ENCODE measurements around the gene JMJD1C. TPM values are rescaled to one million over a fixed set of nuclear protein-coding genes. Genes with fewer than 3 reads are reported as not detected.

The JMJD1C gene
- total RNA-seq, 1 donor from 2014 or later: 68.7 TPM

GRCh38 chr10:63265683-63266235 lies 200.0 kb downstream of the JMJD1C start:
- H3K9me3 Mint-ChIP-seq: no peaks in the 10 kb centered on the region
- peak overlapping the region; percentile 90 for H3K4me3 Mint-ChIP-seq
- DNase-seq (ENCODE audit: low read depth, low spot score): no peak
- H3K27me3 Mint-ChIP-seq (ENCODE audit: low read depth): no peaks in the 10 kb centered on the region
- H3K36me3 Mint-ChIP-seq (ENCODE audit: low read depth): peaks cover 2% of the 10 kb centered on the region
- TF ChIP-seq CTCF (conservative IDR thresholded peaks at IDR 0.05): no peak
- H3K4me1 Mint-ChIP-seq: peaks cover 42% of the 10 kb centered on the region
- H3K27ac Mint-ChIP-seq (ENCODE audit: unreplicated experiment): no peak overlapping the region

GRCh38 chr10:63265222-63265617 lies 200.6 kb downstream of the JMJD1C start:
- no peak for DNase-seq (ENCODE audit: low read depth, low spot score)
- H3K4me3 Mint-ChIP-seq: peak overlapping the region; percentile 90
- peaks cover 2% of the 10 kb centered on the region for H3K36me3 Mint-ChIP-seq (ENCODE audit: low read depth)
- no peaks in the 10 kb centered on the region for H3K9me3 Mint-ChIP-seq
- no peak for TF ChIP-seq CTCF (conservative IDR thresholded peaks at IDR 0.05)
- H3K27me3 Mint-ChIP-seq (ENCODE audit: low read depth): no peaks in the 10 kb centered on the region
- H3K4me1 Mint-ChIP-seq: peaks cover 42% of the 10 kb centered on the region
- H3K27ac Mint-ChIP-seq (ENCODE audit: unreplicated experiment): peak overlapping the region; percentile 96

- H3K4me1 Mint-ChIP-seq: peaks cover 42% of the 10 kb centered on the region
- H3K4me3 Mint-ChIP-seq: peak overlapping the region; percentile 90
- TF ChIP-seq CTCF (conservative IDR thresholded peaks at IDR 0.05): no peak
- no peaks in the 10 kb centered on the region for H3K27me3 Mint-ChIP-seq (ENCODE audit: low read depth)
- H3K9me3 Mint-ChIP-seq: no peaks in the 10 kb centered on the region
- peaks cover 2% of the 10 kb centered on the region for H3K36me3 Mint-ChIP-seq (ENCODE audit: low read depth)
- H3K27ac Mint-ChIP-seq (ENCODE audit: unreplicated experiment): peak overlapping the region; percentile 96
- DNase-seq (ENCODE audit: low read depth, low spot score): no peak
Measured at GRCh38 chr10:63264617-63265221, 201.1 kb downstream of the JMJD1C start.

- no peaks in the 10 kb centered on the region for H3K27me3 Mint-ChIP-seq (ENCODE audit: low read depth)
- H3K36me3 Mint-ChIP-seq (ENCODE audit: low read depth): peaks cover 9% of the 10 kb centered on the region
- no peak for TF ChIP-seq CTCF (conservative IDR thresholded peaks at IDR 0.05)
- peak overlapping the region; percentile 56 for H3K4me3 Mint-ChIP-seq
- no peaks in the 10 kb centered on the region for H3K9me3 Mint-ChIP-seq
- no peak overlapping the region for H3K27ac Mint-ChIP-seq (ENCODE audit: unreplicated experiment)
- DNase-seq (ENCODE audit: low read depth, low spot score): no peak
- peaks cover 51% of the 10 kb centered on the region for H3K4me1 Mint-ChIP-seq
Measured at GRCh38 chr10:63262430-63263073, 203.2 kb downstream of the JMJD1C start.

- peaks cover 9% of the 10 kb centered on the region for H3K36me3 Mint-ChIP-seq (ENCODE audit: low read depth)
- peaks cover 45% of the 10 kb centered on the region for H3K4me1 Mint-ChIP-seq
- no peaks in the 10 kb centered on the region for H3K27me3 Mint-ChIP-seq (ENCODE audit: low read depth)
- H3K27ac Mint-ChIP-seq (ENCODE audit: unreplicated experiment): no peak overlapping the region
- H3K4me3 Mint-ChIP-seq: no peak overlapping the region
- no peak for TF ChIP-seq CTCF (conservative IDR thresholded peaks at IDR 0.05)
- no peak for DNase-seq (ENCODE audit: low read depth, low spot score)
- no peaks in the 10 kb centered on the region for H3K9me3 Mint-ChIP-seq
Measured at GRCh38 chr10:63261496-63261895, 204.3 kb downstream of the JMJD1C start.

Data from neural crest cell (in vitro differentiated cells).